ENCODE data around the gene MOB3A. TPM values are rescaled to one million over a fixed set of nuclear protein-coding genes. Genes with fewer than 3 reads are reported as not detected.

MOB3A gene
- total and polyA plus RNA-seq, 9 of the 15 experiments (the other 6 are each of a cell fraction or from before 2014, with no cell fraction given): 1.1 to 24.1 (median 6.0) TPM

DNA sequence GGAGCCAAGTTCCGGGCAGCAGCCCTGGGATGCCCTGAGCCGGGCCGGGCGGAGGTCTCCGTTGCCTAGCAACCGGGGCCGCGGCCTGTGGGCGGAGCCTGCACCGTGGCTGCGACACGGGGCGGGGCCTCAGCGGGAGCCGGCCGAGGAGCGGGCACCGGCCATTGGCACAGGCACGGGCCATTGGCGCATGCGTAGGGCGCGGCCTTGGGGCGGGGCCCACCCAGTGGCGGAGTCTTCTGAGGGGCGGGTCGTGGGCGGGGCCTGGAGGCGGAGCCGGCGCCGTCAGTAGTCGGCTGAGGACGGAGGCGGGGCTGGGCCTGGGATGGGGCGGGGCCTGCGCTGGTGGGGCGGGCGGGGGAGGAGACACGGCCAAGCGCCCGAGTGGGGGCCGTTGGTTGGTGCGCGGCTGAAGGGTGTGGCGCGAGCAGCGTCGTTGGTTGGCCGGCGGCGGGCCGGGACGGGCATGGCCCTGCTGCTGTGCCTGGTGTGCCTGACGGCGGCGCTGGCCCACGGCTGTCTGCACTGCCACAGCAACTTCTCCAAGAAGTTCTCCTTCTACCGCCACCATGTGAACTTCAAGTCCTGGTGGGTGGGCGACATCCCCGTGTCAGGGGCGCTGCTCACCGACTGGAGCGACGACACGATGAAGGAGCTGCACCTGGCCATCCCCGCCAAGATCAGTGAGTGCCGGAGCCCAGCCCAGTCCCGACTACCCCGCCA lies 515 bp upstream of the MOB3A start, which contains the start of gene IZUMO4 (continued):
- TF ChIP-seq, protein P1, sequence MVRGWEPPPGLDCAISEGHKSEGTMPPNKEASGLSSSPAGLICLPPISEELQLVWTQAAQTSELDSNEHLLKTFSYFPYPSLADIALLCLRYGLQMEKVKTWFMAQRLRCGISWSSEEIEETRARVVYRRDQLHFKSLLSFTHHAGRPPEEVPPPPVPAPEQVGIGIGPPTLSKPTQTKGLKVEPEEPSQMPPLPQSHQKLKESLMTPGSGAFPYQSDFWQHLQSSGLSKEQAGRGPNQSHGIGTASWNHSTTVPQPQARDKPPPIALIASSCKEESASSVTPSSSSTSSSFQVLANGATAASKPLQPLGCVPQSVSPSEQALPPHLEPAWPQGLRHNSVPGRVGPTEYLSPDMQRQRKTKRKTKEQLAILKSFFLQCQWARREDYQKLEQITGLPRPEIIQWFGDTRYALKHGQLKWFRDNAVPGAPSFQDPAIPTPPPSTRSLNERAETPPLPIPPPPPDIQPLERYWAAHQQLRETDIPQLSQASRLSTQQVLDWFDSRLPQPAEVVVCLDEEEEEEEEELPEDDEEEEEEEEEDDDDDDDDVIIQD (CRISPR knock-in tag; IDR thresholded peaks at IDR 0.05): no peak
- TF ChIP-seq DDX20 (tag; IDR thresholded peaks at IDR 0.05; ENCODE audit: low read depth) (no peak), MEIS2 (IDR thresholded peaks at IDR 0.05; ENCODE audit: partially characterized antibody) (peak; percentile 69), HNRNPUL1 (IDR thresholded peaks at IDR 0.05; ENCODE audit: low read length) (no peak), NELFE (IDR thresholded peaks at IDR 0.05; ENCODE audit: insufficient read depth, insufficient read length) (no peak), ATF7 (IDR thresholded peaks at IDR 0.05) (0 out of 2 replicates have a peak, but pooled peaks have one; percentile 54), NFIX (CRISPR knock-in tag; IDR thresholded peaks at IDR 0.05; ENCODE audit: low read depth) (no peak), PHF8 (IDR thresholded peaks at IDR 0.05; ENCODE audit: borderline replicate concordance, low read length) (no peak), ZNF121 (CRISPR knock-in tag; conservative IDR thresholded peaks at IDR 0.05) (peak; percentile 67; the same call in 1 of the 2 replicates), HNRNPL (IDR thresholded peaks at IDR 0.05; ENCODE audit: low read depth, low read length) (peak; percentile 24; the same call in 1 of the 2 replicates), ZNF134 (CRISPR knock-in tag; conservative IDR thresholded peaks at IDR 0.05) (no peak)
- TF ChIP-seq, protein P2, sequence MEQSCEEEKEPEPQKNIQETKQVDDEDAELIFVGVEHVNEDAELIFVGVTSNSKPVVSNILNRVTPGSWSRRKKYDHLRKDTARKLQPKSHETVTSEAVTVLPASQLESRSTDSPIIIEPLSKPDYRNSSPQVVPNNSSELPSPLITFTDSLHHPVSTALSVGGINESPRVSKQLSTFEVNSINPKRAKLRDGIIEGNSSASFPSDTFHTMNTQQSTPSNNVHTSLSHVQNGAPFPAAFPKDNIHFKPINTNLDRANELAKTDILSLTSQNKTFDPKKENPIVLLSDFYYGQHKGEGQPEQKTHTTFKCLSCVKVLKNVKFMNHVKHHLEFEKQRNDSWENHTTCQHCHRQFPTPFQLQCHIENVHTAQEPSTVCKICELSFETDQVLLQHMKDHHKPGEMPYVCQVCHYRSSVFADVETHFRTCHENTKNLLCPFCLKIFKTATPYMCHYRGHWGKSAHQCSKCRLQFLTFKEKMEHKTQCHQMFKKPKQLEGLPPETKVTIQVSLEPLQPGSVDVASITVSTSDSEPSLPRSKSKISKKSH (CRISPR knock-in tag; IDR thresholded peaks at IDR 0.05): no peak
- TF ChIP-seq, protein P3, sequence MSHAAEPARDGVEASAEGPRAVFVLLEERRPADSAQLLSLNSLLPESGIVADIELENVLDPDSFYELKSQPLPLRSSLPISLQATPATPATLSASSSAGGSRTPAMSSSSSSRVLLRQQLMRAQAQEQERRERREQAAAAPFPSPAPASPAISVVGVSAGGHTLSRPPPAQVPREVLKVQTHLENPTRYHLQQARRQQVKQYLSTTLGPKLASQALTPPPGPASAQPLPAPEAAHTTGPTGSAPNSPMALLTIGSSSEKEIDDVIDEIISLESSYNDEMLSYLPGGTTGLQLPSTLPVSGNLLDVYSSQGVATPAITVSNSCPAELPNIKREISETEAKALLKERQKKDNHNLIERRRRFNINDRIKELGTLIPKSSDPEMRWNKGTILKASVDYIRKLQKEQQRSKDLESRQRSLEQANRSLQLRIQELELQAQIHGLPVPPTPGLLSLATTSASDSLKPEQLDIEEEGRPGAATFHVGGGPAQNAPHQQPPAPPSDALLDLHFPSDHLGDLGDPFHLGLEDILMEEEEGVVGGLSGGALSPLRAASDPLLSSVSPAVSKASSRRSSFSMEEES (CRISPR knock-in tag; IDR thresholded peaks at IDR 0.05): no peak
- TF ChIP-seq, protein P4, sequence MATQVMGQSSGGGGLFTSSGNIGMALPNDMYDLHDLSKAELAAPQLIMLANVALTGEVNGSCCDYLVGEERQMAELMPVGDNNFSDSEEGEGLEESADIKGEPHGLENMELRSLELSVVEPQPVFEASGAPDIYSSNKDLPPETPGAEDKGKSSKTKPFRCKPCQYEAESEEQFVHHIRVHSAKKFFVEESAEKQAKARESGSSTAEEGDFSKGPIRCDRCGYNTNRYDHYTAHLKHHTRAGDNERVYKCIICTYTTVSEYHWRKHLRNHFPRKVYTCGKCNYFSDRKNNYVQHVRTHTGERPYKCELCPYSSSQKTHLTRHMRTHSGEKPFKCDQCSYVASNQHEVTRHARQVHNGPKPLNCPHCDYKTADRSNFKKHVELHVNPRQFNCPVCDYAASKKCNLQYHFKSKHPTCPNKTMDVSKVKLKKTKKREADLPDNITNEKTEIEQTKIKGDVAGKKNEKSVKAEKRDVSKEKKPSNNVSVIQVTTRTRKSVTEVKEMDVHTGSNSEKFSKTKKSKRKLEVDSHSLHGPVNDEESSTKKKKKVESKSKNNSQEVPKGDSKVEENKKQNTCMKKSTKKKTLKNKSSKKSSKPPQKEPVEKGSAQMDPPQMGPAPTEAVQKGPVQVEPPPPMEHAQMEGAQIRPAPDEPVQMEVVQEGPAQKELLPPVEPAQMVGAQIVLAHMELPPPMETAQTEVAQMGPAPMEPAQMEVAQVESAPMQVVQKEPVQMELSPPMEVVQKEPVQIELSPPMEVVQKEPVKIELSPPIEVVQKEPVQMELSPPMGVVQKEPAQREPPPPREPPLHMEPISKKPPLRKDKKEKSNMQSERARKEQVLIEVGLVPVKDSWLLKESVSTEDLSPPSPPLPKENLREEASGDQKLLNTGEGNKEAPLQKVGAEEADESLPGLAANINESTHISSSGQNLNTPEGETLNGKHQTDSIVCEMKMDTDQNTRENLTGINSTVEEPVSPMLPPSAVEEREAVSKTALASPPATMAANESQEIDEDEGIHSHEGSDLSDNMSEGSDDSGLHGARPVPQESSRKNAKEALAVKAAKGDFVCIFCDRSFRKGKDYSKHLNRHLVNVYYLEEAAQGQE (IDR thresholded peaks at IDR 0.05; ENCODE audit: borderline replicate concordance): 0 out of 2 replicates have a peak, but pooled peaks have one; percentile 7
- TF ChIP-seq, protein P4 (CRISPR knock-in tag; IDR thresholded peaks at IDR 0.05; ENCODE audit: low read depth): 0 out of 2 replicates have a peak, but pooled peaks have one; percentile 16

Measured in K562 (cell line).